A549 (cell line): Measurements from ENCODE around the gene SPOCK2. TPM values are rescaled to one million over a fixed set of nuclear protein-coding genes. Genes with fewer than 3 reads are reported as not detected.

Source experiments
- ATAC-seq, 2 experiments: fragments of 200-7000 bp in 1 of 2; fragments of >200 bp in 1 of 2; cut with Nextera tagmentation in 1 of 2; cut with Tn5 transposase in 1 of 2; 3 replicates each; pipeline versions ENCODE4 v1.8.0 to v1.9.1; 2018 to 2020; ENCODE audit warnings: mild to moderate bottlenecking in 1 of 2, moderate library complexity in 1 of 2
- CTCF ChIA-PET: fragments of 300-600 bp; sonication (Branson Sonifier 250); formaldehyde crosslinking; extraction: SDS; loops from one replicate; lab custom pipeline; 2021; ENCODE audit warnings: antibody characterized with exemption, inconsistent platforms; lab: Yijun Ruan, JAX
- POLR2A ChIA-PET: fragments of 350-600 bp; formaldehyde crosslinking; extraction: SDS; loops from one replicate; lab custom pipeline; 2021; ENCODE audit warnings: antibody characterized with exemption, inconsistent platforms; lab: Yijun Ruan, JAX
- DNase-seq, 2 experiments: peaks; one replicate each; pipeline versions ENCODE4 v3.0.0 to v3.0.0-alpha.2; 2011 to 2016; ENCODE audit warnings: low read depth in 1 of 2, low spot score in 1 of 2
- FAIRE-seq: peaks from 2 replicates; lab custom pipeline; 2011; peaks lifted over from hg19 to GRCh38; lab: Jason Lieb, UNC
- H3K27ac ChIP-seq, 2 experiments: fragments of >200 bp; sonication (Bioruptor Twin); formaldehyde crosslinking; 3 replicates each; pipeline ENCODE4 v1.5.1; 2016 to 2017
- H3K4me1 ChIP-seq: fragments of >200 bp; sonication (Bioruptor Twin); formaldehyde crosslinking; 3 replicates; pipeline ENCODE4 v1.6.1; 2016
- H3K4me2 ChIP-seq: fragments of >200 bp; sonication (Bioruptor Twin); formaldehyde crosslinking; 3 replicates; pipeline ENCODE4 v1.6.1; 2016
- H3K4me3 ChIP-seq: fragments of >200 bp; sonication (Bioruptor Twin); formaldehyde crosslinking; 3 replicates; pipeline ENCODE4 v1.5.1; 2016
- H3K9me3 ChIP-seq: fragments of >200 bp; sonication (Bioruptor Twin); formaldehyde crosslinking; 3 replicates; pipeline ENCODE4 v1.6.1; 2016
- CBX8 ChIP-seq: fragments of 200-600 bp; sonication (generic); IDR thresholded peaks from 2 replicates; pipeline ENCODE4 v1.6.1; 2016
- CHD2 ChIP-seq: fragments of 150-350 bp; IDR thresholded peaks from 2 replicates; pipeline ENCODE4 v1.6.1; 2014; ENCODE audit warnings: low read length; ENCODE audit not compliant: partially characterized antibody
- EHF ChIP-seq: fragments of 250-450 bp; sonication (Bioruptor Pico); IDR thresholded peaks from 2 replicates; pipeline ENCODE4 v1.5.0; 2020; ENCODE audit warnings: mild to moderate bottlenecking
- HOXB5 ChIP-seq: fragments of 250-450 bp; sonication (Bioruptor Pico); IDR thresholded peaks from 2 replicates; pipeline ENCODE4 v1.5.0; 2020; ENCODE audit warnings: mild to moderate bottlenecking, moderate library complexity
- JUN ChIP-seq, 2 experiments: fragments of >200 bp; sonication (Bioruptor Twin); formaldehyde crosslinking; IDR thresholded peaks; 2 replicates in 1 of 2; 3 replicates in 1 of 2; pipeline ENCODE4 v1.6.1; 2016 to 2017
- JUNB ChIP-seq: fragments of >200 bp; sonication (Bioruptor Twin); formaldehyde crosslinking; IDR thresholded peaks from 2 replicates; pipeline ENCODE4 v1.6.1; 2016
- KDM5A ChIP-seq: fragments of 200-600 bp; sonication (generic); IDR thresholded peaks from 2 replicates; pipeline ENCODE4 v1.6.1; 2016; ENCODE audit warnings: antibody characterized with exemption, mild to moderate bottlenecking
- MAFK ChIP-seq: fragments of 450-650 bp; IDR thresholded peaks from 2 replicates; pipeline ENCODE4 v1.6.1; 2014; ENCODE audit not compliant: partially characterized antibody
- MYC ChIP-seq: IDR thresholded peaks from 2 replicates; pipeline ENCODE4 v1.6.1; 2012; ENCODE audit warnings: mild to moderate bottlenecking, inconsistent platforms, low read length, improper control_type of control experiment, borderline replicate concordance
- NPAS2 ChIP-seq: fragments of 250-450 bp; sonication (Bioruptor Pico); IDR thresholded peaks from 2 replicates; pipeline ENCODE4 v1.8.0; 2022; ENCODE audit warnings: mild to moderate bottlenecking, moderate library complexity, borderline replicate concordance
- PHF8 ChIP-seq: fragments of 200-600 bp; sonication (generic); IDR thresholded peaks from 2 replicates; pipeline ENCODE4 v1.6.1; 2016; ENCODE audit warnings: low read depth, mild to moderate bottlenecking, antibody characterized with exemption, moderate library complexity, borderline replicate concordance
- POLR2A ChIP-seq: IDR thresholded peaks from 2 replicates; pipeline ENCODE4 v1.6.1; 2012; ENCODE audit warnings: mild to moderate bottlenecking, low read length
- RARB ChIP-seq: fragments of 250-450 bp; sonication (Bioruptor Pico); IDR thresholded peaks from 2 replicates; pipeline ENCODE4 v1.8.0; 2021; ENCODE audit warnings: mild to moderate bottlenecking, moderate library complexity
- RCOR1 ChIP-seq: fragments of 150-350 bp; IDR thresholded peaks from 2 replicates; pipeline ENCODE4 v1.6.1; 2014; ENCODE audit warnings: antibody characterized with exemption, low read length, low read depth
- RNF2 ChIP-seq: fragments of 200-600 bp; sonication (generic); IDR thresholded peaks from 2 replicates; pipeline ENCODE4 v1.6.1; 2016; ENCODE audit warnings: low read depth, mild to moderate bottlenecking, antibody characterized with exemption, moderate library complexity, borderline replicate concordance
- SMC3 ChIP-seq: fragments of >200 bp; sonication (Bioruptor Twin); formaldehyde crosslinking; IDR thresholded peaks from 3 replicates; pipeline ENCODE4 v1.6.1; 2018; ENCODE audit warnings: inconsistent platforms
- SREBF2 ChIP-seq: fragments of 450-650 bp; IDR thresholded peaks from 2 replicates; pipeline ENCODE4 v1.6.1; 2014; ENCODE audit warnings: mild to moderate bottlenecking, moderate library complexity
- TFCP2L1 ChIP-seq: fragments of 250-450 bp; sonication (Bioruptor Pico); IDR thresholded peaks from 2 replicates; pipeline ENCODE4 v1.5.0; 2021; ENCODE audit warnings: mild to moderate bottlenecking
- TP53 ChIP-seq: fragments of 250-450 bp; sonication (Bioruptor Pico); IDR thresholded peaks from 2 replicates; pipeline ENCODE4 v1.5.0; 2021; ENCODE audit warnings: mild to moderate bottlenecking, moderate library complexity
- ZC3H11A ChIP-seq: fragments of 450-650 bp; IDR thresholded peaks from 2 replicates; pipeline ENCODE4 v1.6.1; 2014; ENCODE audit warnings: antibody characterized with exemption, mild to moderate bottlenecking
- ZFP36 ChIP-seq: fragments of 450-650 bp; IDR thresholded peaks from 2 replicates; pipeline ENCODE4 v1.6.1; 2014; ENCODE audit warnings: borderline replicate concordance; ENCODE audit not compliant: partially characterized antibody
- ZNF302 ChIP-seq: fragments of 250-450 bp; sonication (Bioruptor Pico); IDR thresholded peaks from 2 replicates; pipeline ENCODE4 v1.9.0; 2021; ENCODE audit warnings: inconsistent platforms, mild to moderate bottlenecking, moderate library complexity
- ZSCAN20 ChIP-seq: fragments of 250-450 bp; sonication (Bioruptor Pico); IDR thresholded peaks from 2 replicates; pipeline ENCODE4 v1.8.0; 2022; ENCODE audit warnings: mild to moderate bottlenecking, moderate library complexity
- WGBS: methylation state at CpG from one replicate; pipeline ENCODE4 v1.1.6; 2017; ENCODE audit errors: missing lambda C conversion rate; 5-methylcytosine and 5-hydroxymethylcytosine counted together
- polyA plus RNA-seq, 4 experiments: library from polyadenylated mRNA; depleted of rRNA in 3 of 4; stranded (reverse); fragments of >200 nt; fragmentation: RNase III in 1 of 4; extraction: RNeasy Plus Mini Kit Qiagen cat#74134 plus additional on column Dnase treatment in 1 of 4; gene quantifications; 2 replicates in 3 of 4; 3 replicates in 1 of 4; pipeline ENCODE4 v1.2.3, GENCODE V29; 2011 to 2017
- TF ChIP-seq, protein P1 (sequence below): fragments of >200 bp; sonication (Bioruptor Twin); formaldehyde crosslinking; IDR thresholded peaks from 3 replicates; pipeline ENCODE4 v1.6.1; 2016
- TF ChIP-seq, protein P2 (sequence below): fragments of 250-450 bp; sonication (Bioruptor Pico); IDR thresholded peaks from 2 replicates; pipeline ENCODE4 v1.5.0; 2021; ENCODE audit warnings: mild to moderate bottlenecking, moderate library complexity, borderline replicate concordance
- TF ChIP-seq, protein P3 (sequence below): fragments of 450-650 bp; IDR thresholded peaks from 2 replicates; pipeline ENCODE4 v1.6.1; 2014; ENCODE audit warnings: antibody characterized with exemption
- TF ChIP-seq, protein P4 (sequence below): fragments of 150-350 bp; IDR thresholded peaks from 2 replicates; pipeline ENCODE4 v1.6.1; 2014; ENCODE audit warnings: low read depth, mild to moderate bottlenecking, low read length

SPOCK2 gene
- polyA plus RNA-seq, 2 of the 4 experiments (the other 2 are of a cell fraction), result 0.52 to 0.67 TPM

DNA sequence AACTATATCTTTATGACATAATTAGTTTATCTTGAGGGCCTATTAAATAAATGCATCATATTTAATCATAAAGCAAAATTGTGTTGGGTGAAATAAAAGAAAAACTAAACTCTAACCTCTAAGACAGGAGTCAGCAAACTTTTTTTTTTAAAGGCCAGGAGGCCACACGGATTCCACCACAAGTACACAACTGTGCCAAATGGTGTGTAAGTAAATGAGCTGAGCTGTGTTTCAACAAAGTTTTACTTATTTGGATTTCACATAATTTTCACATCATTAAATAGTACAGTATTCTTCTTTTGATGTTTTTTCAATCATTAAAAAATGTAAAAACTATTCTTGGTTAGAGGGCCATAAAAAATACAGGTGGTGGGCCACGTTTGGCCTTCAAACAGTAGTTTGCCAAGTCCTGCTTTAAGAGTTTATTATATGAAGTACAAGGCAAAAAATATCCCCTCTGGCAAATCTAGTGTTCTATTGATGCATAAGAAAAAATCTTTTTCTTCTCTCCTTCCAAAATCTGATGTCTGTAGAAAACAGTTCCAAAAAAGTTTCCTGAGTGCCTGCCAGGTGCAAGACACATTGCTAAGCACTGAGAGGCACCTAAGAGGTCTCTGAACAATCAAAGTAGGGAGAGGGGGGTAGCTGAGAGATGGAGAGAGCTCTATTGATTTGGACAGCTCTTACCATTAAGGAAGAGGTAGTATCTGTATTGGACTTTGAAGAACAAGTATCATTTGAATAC lies 26.5 kb upstream of the SPOCK2 start:
- DNase-seq, result no peak
- no peak for FAIRE-seq
- peaks cover 7% of the 10 kb centered on the region; the same call in 2 of the 3 replicates for H3K9me3 ChIP-seq
- POLR2A ChIA-PET, result no interaction called here
- CTCF ChIA-PET, result interaction anchor here (0.6 to 2.2 kb wide), 5 partner anchors 12 to 794 kb away, joined by 3 to 7 read pairs (median 6); no protein-coding TSS in a partner anchor
- H3K4me1 ChIP-seq, result peaks cover 1% of the 10 kb centered on the region; the same call in 2 of the 3 replicates
- no peak for ATAC-seq
- TF ChIP-seq SMC3, result no peak
- no peak for TF ChIP-seq ZFP36
- no peak for TF ChIP-seq RNF2
- no peak for TF ChIP-seq JUN (IDR thresholded peaks at IDR 0.05)
- TF ChIP-seq RCOR1, result no peak
- TF ChIP-seq, protein P1, sequence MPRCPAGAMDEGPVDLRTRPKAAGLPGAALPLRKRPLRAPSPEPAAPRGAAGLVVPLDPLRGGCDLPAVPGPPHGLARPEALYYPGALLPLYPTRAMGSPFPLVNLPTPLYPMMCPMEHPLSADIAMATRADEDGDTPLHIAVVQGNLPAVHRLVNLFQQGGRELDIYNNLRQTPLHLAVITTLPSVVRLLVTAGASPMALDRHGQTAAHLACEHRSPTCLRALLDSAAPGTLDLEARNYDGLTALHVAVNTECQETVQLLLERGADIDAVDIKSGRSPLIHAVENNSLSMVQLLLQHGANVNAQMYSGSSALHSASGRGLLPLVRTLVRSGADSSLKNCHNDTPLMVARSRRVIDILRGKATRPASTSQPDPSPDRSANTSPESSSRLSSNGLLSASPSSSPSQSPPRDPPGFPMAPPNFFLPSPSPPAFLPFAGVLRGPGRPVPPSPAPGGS, result no peak
- TF ChIP-seq TFCP2L1 (CRISPR knock-in tag), result no peak
- no peak for TF ChIP-seq POLR2A
- TF ChIP-seq TP53, result no peak
- no peak for TF ChIP-seq ZSCAN20 (CRISPR knock-in tag)
- no peak for TF ChIP-seq JUNB
- TF ChIP-seq ZC3H11A, result no peak
- TF ChIP-seq CBX8, result no peak
- TF ChIP-seq EHF (CRISPR knock-in tag), result no peak
- TF ChIP-seq, protein P2, sequence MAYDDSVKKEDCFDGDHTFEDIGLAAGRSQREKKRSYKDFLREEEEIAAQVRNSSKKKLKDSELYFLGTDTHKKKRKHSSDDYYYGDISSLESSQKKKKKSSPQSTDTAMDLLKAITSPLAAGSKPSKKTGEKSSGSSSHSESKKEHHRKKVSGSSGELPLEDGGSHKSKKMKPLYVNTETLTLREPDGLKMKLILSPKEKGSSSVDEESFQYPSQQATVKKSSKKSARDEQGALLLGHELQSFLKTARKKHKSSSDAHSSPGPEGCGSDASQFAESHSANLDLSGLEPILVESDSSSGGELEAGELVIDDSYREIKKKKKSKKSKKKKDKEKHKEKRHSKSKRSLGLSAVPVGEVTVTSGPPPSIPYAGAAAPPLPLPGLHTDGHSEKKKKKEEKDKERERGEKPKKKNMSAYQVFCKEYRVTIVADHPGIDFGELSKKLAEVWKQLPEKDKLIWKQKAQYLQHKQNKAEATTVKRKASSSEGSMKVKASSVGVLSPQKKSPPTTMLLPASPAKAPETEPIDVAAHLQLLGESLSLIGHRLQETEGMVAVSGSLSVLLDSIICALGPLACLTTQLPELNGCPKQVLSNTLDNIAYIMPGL, result no peak
- TF ChIP-seq, protein P3, sequence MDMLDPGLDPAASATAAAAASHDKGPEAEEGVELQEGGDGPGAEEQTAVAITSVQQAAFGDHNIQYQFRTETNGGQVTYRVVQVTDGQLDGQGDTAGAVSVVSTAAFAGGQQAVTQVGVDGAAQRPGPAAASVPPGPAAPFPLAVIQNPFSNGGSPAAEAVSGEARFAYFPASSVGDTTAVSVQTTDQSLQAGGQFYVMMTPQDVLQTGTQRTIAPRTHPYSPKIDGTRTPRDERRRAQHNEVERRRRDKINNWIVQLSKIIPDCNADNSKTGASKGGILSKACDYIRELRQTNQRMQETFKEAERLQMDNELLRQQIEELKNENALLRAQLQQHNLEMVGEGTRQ, result no peak
- no peak for TF ChIP-seq ZNF302 (CRISPR knock-in tag)
- no peak for TF ChIP-seq KDM5A
- TF ChIP-seq NPAS2 (CRISPR knock-in tag), result no peak
- TF ChIP-seq MAFK, result no peak
- H3K4me3 ChIP-seq, result no peak overlapping the region
- no peak overlapping the region for H3K27ac ChIP-seq
- H3K4me2 ChIP-seq, result no peak overlapping the region
- 84% methylated on average over 2 of the region's 2 CpGs for WGBS

DNA sequence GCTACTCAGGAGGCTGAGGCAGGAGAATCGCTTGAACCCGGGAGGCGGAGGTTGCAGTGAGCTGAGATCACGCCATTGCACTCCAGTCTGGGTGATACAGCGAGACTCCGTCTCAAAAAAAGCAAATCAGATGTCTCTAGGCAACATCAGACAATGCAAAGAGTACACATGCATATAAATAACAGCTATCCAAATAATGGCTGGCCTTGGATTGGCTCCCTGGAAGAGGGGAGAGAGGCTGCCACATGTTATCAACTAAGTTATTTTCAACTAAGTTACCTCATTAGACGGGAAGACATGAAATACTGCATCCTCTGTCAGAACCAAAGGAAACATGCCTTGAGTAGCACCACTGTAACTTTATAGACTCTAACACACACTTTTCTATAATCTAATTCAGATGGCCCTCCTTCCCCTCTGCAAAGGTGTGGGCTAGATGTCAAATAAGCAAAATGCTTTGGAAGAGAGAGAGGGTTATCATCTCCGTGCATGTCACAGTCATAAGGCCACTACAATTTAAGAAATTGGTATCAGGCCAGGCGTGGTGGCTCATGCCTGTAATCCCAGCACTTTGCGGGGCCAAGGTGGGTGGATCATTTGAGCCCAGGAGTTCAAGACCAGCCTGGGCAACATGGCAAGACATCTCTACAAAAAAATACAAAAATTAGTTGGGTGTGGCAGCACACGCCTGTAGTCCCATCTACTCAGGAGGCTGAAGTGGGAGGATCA lies 22.5 kb upstream of the SPOCK2 start:
- Histone ChIP-seq H3K4me3 (no peak overlapping the region), H3K27ac (no peak overlapping the region), H3K9me3 (no peaks in the 10 kb centered on the region), H3K4me1 (peaks cover 24% of the 10 kb centered on the region), H3K4me2 (no peak overlapping the region)
- 97% methylated on average over 11 of the region's 11 CpGs for WGBS
- CTCF ChIA-PET, result no interaction called here
- no peak for ATAC-seq
- DNase-seq, result no peak
- FAIRE-seq, result no peak
- TF ChIP-seq MAFK (no peak), POLR2A (no peak), KDM5A (no peak), ZFP36 (no peak), CHD2 (no peak), MYC (no peak), EHF (CRISPR knock-in tag) (no peak), SREBF2 (no peak), PHF8 (no peak), HOXB5 (no peak), RARB (CRISPR knock-in tag) (no peak), ZSCAN20 (CRISPR knock-in tag) (no peak)
- TF ChIP-seq, protein P4, sequence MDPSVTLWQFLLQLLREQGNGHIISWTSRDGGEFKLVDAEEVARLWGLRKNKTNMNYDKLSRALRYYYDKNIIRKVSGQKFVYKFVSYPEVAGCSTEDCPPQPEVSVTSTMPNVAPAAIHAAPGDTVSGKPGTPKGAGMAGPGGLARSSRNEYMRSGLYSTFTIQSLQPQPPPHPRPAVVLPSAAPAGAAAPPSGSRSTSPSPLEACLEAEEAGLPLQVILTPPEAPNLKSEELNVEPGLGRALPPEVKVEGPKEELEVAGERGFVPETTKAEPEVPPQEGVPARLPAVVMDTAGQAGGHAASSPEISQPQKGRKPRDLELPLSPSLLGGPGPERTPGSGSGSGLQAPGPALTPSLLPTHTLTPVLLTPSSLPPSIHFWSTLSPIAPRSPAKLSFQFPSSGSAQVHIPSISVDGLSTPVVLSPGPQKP, result no peak
- TF ChIP-seq, protein P1, result no peak
- POLR2A ChIA-PET, result no interaction called here
